GM10266 (cell line): Measurements from ENCODE around the gene ADGRG6.

Experiments used
- DNase-seq: peaks from one replicate; pipeline ENCODE4 v3.0.0; 2012; ENCODE audit errors: extremely low spot score
- CTCF ChIP-seq: IDR thresholded peaks from 2 replicates; pipeline ENCODE4 v1.5.1; 2012; ENCODE audit warnings: mild to moderate bottlenecking, low read depth; ENCODE audit not compliant: control insufficient read depth, insufficient read depth; ENCODE audit errors: missing control alignments

The ADGRG6 gene

DNA sequence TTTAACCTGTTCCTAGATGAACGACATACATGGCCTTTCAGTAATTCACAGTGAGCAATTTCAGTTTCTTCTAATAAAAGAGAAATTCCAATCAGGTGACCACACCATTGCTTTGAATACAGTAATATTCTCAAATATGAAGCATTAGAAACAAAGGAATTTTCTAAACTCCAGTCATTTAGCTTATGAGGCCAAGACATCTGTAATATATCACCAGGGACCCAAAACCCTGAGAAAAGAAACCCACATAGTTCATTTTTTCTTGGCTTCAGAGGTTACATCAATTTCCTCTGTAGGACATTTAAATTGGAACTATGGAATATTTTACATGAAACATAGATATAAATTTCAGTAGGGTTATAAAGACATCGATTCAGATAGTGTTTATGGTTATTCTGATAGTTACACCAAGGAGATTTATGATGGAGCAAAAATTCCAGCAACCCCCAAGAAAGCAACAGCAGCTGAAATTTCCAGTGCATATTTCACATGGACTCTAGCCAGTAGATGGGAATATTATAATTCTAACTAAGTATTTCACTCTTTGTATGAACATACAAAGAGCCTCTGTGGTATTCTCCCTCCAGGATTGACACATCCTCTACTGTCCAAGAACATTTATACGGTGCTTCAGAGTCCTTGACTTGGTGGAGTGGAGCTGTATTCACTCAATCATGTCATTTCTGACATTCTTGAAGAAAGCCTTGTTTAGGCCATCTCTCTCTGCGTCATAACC, 82.9 kb downstream of the ADGRG6 start:
- no peak for DNase-seq
- TF ChIP-seq CTCF = no peak

GRCh38 chr6:142385352-142385751, 83.5 kb downstream of the ADGRG6 start:
- no peak for DNase-seq
- no peak for TF ChIP-seq CTCF

DNA sequence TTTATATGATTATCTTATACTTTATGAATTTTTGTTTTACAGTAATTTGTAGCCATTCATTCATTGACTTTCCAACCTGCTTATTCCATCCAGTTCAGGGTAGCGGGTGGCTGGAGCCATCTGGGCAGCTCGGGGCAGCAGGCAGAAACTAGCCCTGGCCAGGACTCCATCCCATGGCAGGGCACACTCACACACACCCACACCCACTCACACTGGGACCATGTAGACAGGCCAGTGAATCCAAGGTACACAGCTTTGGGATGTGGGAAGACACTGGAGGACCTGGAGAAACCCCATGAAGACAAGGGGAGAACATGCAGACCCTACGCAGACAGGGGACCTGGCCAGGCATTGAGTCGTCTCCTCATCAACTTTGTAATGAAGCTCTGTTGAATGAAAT, 84.8 kb downstream of the ADGRG6 start:
- DNase-seq = no peak
- no peak for TF ChIP-seq CTCF

- peak; percentile 57 for TF ChIP-seq CTCF
- DNase-seq = peak; percentile 12
Observed at GRCh38 chr6:142387997-142388815, 86.4 kb downstream of the ADGRG6 start.

DNA sequence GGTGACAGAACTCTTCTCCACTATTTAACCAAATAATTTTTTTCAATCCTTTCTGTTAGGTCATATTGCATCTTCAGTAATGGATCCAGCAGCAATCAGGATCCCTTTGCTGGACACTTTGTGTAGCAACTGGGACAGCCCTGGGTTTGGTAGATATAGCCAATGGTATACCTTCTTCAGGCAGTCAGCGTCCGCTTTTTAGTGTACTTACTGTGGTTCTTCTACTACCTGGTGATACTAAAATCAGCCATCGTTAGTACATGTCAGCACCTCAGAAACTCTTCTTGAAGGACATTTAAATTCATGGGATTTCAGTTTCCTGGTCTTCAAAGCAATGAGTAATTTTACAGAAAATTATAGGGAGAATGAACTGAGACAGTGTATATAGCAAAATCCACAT, 93.5 kb downstream of the ADGRG6 start:
- no peak for DNase-seq
- no peak for TF ChIP-seq CTCF

- no peak for TF ChIP-seq CTCF
- DNase-seq = peak; percentile 42
Observed at GRCh38 chr6:142395768-142396231, 94.0 kb downstream of the ADGRG6 start.

DNA sequence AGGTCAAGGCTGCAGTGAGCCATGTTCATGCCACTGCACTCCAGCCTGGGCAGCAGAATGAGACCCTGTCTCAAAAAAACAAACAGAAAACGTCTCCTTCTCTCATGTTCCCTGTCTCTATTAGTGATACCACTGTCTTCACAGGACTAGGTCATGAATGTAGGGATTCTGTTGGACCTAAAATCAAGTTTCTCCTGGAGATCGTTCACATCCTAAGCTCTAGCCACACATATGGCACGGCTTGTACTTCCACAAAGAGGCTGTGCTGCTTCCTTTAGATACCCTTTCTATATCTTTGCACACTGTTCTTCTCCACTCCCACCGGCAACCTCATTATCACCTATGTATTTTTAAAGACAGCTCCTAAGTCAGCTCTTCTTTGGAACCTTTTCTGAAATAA, 96.5 kb downstream of the ADGRG6 start:
- no peak for DNase-seq
- TF ChIP-seq CTCF = no peak
